AG09309 (cell line): ENCODE data around the gene OR10A6.

Experiments
- DNase-seq: peaks from one replicate; pipeline ENCODE4 v3.0.0-alpha.2; 2010; ENCODE audit warnings: low read depth
- H3K4me3 ChIP-seq: 2 replicates; pipeline ENCODE4 v1.5.1; 2011; ENCODE audit warnings: mild to moderate bottlenecking, low read depth, low read length, moderate library complexity; ENCODE audit not compliant: control insufficient read depth
- TF ChIP-seq, protein P1 (sequence below): IDR thresholded peaks from 2 replicates; pipeline ENCODE4 v1.5.1; 2011; ENCODE audit warnings: mild to moderate bottlenecking, low read depth, low read length, inconsistent platforms; ENCODE audit not compliant: insufficient read depth, control insufficient read depth; ENCODE audit errors: missing control alignments

The OR10A6 gene

DNA sequence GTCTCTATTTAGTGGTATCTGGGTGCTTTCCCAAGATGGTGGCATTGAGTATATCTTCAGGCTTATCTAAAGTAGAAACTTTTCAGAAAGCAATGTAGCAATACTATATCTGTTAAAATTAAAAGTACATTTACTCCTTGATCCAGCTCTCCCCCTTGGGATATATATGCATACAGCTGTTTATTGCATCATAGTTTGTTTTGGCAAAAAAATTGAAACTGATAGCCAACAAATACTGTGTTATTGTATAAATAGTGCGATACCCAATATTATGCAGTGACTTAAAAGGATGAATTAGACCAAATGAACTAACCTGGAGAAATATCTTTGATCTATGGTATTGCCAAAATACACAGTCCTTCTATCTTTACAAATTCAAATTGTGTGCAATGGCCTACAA is 18.9 kb upstream of the OR10A6 start:
- DNase-seq = no peak
- H3K4me3 ChIP-seq = no peak overlapping the region
- TF ChIP-seq, protein P1, sequence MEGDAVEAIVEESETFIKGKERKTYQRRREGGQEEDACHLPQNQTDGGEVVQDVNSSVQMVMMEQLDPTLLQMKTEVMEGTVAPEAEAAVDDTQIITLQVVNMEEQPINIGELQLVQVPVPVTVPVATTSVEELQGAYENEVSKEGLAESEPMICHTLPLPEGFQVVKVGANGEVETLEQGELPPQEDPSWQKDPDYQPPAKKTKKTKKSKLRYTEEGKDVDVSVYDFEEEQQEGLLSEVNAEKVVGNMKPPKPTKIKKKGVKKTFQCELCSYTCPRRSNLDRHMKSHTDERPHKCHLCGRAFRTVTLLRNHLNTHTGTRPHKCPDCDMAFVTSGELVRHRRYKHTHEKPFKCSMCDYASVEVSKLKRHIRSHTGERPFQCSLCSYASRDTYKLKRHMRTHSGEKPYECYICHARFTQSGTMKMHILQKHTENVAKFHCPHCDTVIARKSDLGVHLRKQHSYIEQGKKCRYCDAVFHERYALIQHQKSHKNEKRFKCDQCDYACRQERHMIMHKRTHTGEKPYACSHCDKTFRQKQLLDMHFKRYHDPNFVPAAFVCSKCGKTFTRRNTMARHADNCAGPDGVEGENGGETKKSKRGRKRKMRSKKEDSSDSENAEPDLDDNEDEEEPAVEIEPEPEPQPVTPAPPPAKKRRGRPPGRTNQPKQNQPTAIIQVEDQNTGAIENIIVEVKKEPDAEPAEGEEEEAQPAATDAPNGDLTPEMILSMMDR = no peak

DNA sequence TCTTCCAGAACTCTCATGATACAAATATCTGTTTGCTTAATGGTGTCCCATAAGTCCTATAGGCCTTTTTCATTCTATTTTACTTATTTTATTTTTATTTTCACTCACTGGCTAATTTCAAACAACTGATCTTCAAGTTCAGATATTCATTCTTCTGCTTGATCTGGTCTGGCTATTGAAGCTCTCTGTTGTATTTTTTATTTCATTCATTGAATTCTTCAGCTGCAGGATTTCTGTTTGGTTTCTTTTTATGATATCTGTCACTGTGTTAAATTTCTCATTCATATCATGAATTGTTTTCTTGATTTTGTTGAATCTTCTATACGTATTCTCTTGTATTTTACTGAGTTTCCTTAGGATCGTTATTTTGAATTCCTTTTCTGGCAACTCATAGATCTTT is 13.1 kb upstream of the OR10A6 start:
- TF ChIP-seq, protein P1 = no peak
- no peak overlapping the region for H3K4me3 ChIP-seq
- no peak for DNase-seq

DNA sequence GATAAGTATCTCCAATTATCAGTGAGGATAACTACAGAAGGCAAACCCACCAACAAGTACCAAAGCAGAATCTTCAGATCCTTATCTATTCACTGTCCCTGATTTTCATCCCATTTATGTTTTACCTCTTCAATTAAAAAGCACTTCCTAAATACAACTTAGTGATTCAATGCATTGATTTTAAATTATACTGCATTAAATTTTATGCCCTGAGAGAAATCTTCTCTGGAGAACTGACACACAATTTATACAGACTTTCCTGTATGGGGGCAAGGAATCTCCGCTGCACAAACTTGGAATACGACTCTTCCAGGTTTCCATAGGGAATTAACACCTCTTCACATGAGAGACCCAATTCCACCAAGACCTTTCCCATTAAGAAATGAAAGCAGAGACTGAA is 10.5 kb upstream of the OR10A6 start, which contains the start of gene OR10A3:
OR10A3 (minus strand) TSS at position 101 of the 400 bp plus-strand sequence. CDS start 2,188 bp downstream, outside the sequence.
- DNase-seq = no peak
- H3K4me3 ChIP-seq = no peak within 1 kb of the TSS
- TF ChIP-seq, protein P1 = no peak

DNA sequence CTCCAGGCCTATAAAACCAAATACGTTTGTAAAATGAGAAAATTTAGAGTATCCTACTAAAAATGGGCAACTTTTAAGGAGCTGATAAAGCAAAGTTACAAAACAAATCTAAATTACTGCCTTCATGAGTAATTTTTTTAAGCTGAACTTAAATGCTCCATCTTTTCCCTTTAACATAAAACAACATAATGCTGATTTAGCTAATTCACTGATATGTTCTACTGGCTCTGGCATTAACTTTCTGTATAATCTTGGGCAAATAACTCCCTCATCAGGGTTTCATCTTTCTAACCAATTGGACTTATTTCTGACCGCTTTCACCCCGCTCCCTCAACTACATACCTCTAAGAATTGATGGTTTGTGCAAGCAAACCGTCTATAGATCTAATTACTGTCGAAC is 10.1 kb upstream of the OR10A6 start:
- TF ChIP-seq, protein P1 = no peak
- no peak overlapping the region for H3K4me3 ChIP-seq
- no peak for DNase-seq

DNA sequence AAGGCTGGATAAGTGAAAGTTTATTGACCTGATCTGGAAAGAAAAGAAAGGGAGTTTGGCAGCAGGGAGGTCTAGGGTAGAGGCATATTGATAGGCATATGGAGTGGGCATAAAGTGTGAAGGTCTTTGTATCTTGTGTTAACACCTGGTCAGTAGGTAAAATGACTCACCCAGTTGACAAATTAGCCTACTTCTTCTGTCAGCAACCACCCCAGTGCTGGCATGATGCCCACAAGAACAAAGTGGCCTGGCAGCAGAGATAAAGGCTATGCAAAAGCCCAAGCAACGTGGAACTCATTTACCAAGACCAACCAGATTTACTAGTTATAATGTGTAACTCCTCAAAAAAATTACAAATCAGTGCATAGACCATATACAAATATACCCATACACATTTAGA is 5.5 kb upstream of the OR10A6 start:
- no peak overlapping the region for H3K4me3 ChIP-seq
- TF ChIP-seq, protein P1 = no peak
- DNase-seq = no peak

DNA sequence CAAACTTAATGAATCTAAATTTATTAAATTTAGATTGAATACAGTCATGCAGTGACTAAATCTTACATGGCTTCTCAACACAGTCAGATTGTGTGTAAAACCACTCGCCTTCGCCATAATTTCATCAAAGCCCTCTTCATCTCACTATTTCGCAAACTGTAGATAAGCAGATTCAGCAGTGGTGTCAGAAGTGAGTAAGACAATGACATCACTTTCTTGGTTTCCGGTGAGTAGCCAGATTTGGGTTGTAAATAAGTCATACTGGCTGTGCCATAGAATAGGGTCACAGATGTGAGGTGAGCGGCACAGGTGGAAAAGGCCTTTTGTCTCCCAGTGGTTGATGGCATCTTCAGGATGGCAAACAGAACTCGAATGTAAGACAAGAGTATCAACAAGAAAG is 3.4 kb downstream of the OR10A6 start:
- TF ChIP-seq, protein P1 = no peak
- no peak overlapping the region for H3K4me3 ChIP-seq
- DNase-seq = peak; percentile 16

DNA sequence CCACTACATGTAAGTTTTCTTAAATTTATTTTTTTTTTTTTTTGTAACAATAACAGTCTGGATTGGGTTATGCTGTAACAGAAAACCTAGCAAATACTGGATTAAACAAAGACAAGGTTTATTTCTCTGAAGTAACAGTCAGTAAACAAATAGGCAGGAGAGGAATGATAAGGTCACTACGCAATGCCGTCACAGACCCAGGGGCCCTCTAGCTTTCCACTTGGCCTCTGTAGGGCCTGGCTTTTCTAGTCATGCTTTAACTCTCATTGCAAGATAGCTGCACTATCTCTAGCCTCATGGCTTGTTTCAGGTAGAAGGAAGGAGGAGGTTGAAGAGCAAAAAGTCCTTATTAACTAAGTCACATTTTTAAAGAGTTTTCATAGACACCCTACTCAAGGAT is 6.5 kb downstream of the OR10A6 start:
- TF ChIP-seq, protein P1 = no peak

More for the DNA sequence above, 6.5 kb downstream of the OR10A6 start:
- no peak overlapping the region for H3K4me3 ChIP-seq
- no peak for DNase-seq
